ENCODE results near the gene COL4A2. TPM values are rescaled to one million over a fixed set of nuclear protein-coding genes. Genes with fewer than 3 reads are reported as not detected.

Gene COL4A2
- total and polyA plus RNA-seq, 4 donors: 130 to 334 (median 170) TPM

- 83% methylated on average over 1 of the region's 7 CpGs for WGBS (ENCODE audit: insufficient coverage)
- no peaks in the 10 kb centered on the region for H3K36me3 ChIP-seq (ENCODE audit: control insufficient read depth, insufficient read depth, low read length)
- no peaks in the 10 kb centered on the region for H3K9me3 ChIP-seq (ENCODE audit: control insufficient read depth, insufficient read depth, low read length)
- DNase-seq (ENCODE audit: low read depth in 4 of 6, low spot score in 6 of 6): no peak
- H3K27me3 ChIP-seq (ENCODE audit: control insufficient read depth, insufficient read depth, low read length): no peaks in the 10 kb centered on the region
- H3K4me1 ChIP-seq (ENCODE audit: control insufficient read depth, insufficient read depth, low read length): peaks cover 8% of the 10 kb centered on the region
- peak overlapping the region; percentile 1 for H3K27ac ChIP-seq (ENCODE audit: low read depth, low read length)
- H3K4me3 ChIP-seq (ENCODE audit: low read depth, low read length): no peak overlapping the region
These were observed 91.8 kb downstream of the COL4A2 start for GRCh38 chr13:110398564-110399507.

GRCh38 chr13:110399801-110400200, 92.7 kb downstream of the COL4A2 start:
- no CpG with 5 or more reads among the region's 2 CpGs for WGBS (ENCODE audit: insufficient coverage)
- Histone ChIP-seq H3K4me3 (ENCODE audit: low read depth, low read length) (no peak overlapping the region), H3K27ac (ENCODE audit: low read depth, low read length) (no peak overlapping the region), H3K9me3 (ENCODE audit: control insufficient read depth, insufficient read depth, low read length) (no peaks in the 10 kb centered on the region), H3K27me3 (ENCODE audit: control insufficient read depth, insufficient read depth, low read length) (no peaks in the 10 kb centered on the region), H3K4me1 (ENCODE audit: control insufficient read depth, insufficient read depth, low read length) (peaks cover 8% of the 10 kb centered on the region), H3K36me3 (ENCODE audit: control insufficient read depth, insufficient read depth, low read length) (no peaks in the 10 kb centered on the region)
- no peak for DNase-seq (ENCODE audit: low read depth in 4 of 6, low spot score in 6 of 6)

GRCh38 chr13:110400786-110401533, 93.9 kb downstream of the COL4A2 start:
- Histone ChIP-seq H3K27me3 (ENCODE audit: control insufficient read depth, insufficient read depth, low read length) (no peaks in the 10 kb centered on the region), H3K27ac (ENCODE audit: low read depth, low read length) (no peak overlapping the region), H3K4me3 (ENCODE audit: low read depth, low read length) (no peak overlapping the region), H3K36me3 (ENCODE audit: control insufficient read depth, insufficient read depth, low read length) (no peaks in the 10 kb centered on the region), H3K4me1 (ENCODE audit: control insufficient read depth, insufficient read depth, low read length) (peaks cover 8% of the 10 kb centered on the region), H3K9me3 (ENCODE audit: control insufficient read depth, insufficient read depth, low read length) (no peaks in the 10 kb centered on the region)
- WGBS (ENCODE audit: insufficient coverage): 80% methylated on average over 1 of the region's 3 CpGs
- no peak for DNase-seq (ENCODE audit: low read depth in 4 of 6, low spot score in 6 of 6)

GRCh38 chr13:110402299-110403069, 95.4 kb downstream of the COL4A2 start:
- no peak for DNase-seq (ENCODE audit: low read depth in 4 of 6, low spot score in 6 of 6)
- 97% methylated on average over 9 of the region's 9 CpGs for WGBS (ENCODE audit: insufficient coverage)
- Histone ChIP-seq H3K36me3 (ENCODE audit: control insufficient read depth, insufficient read depth, low read length) (no peaks in the 10 kb centered on the region), H3K4me1 (ENCODE audit: control insufficient read depth, insufficient read depth, low read length) (peaks cover 12% of the 10 kb centered on the region), H3K27ac (ENCODE audit: low read depth, low read length) (no peak overlapping the region), H3K4me3 (ENCODE audit: low read depth, low read length) (no peak overlapping the region), H3K9me3 (ENCODE audit: control insufficient read depth, insufficient read depth, low read length) (no peaks in the 10 kb centered on the region), H3K27me3 (ENCODE audit: control insufficient read depth, insufficient read depth, low read length) (no peaks in the 10 kb centered on the region)

- H3K9me3 ChIP-seq (ENCODE audit: control insufficient read depth, insufficient read depth, low read length): no peaks in the 10 kb centered on the region
- H3K36me3 ChIP-seq (ENCODE audit: control insufficient read depth, insufficient read depth, low read length): no peaks in the 10 kb centered on the region
- 100% methylated on average over 1 of the region's 1 CpG for WGBS (ENCODE audit: insufficient coverage)
- no peak for DNase-seq (ENCODE audit: low read depth in 4 of 6, low spot score in 6 of 6)
- no peak overlapping the region for H3K4me3 ChIP-seq (ENCODE audit: low read depth, low read length)
- H3K4me1 ChIP-seq (ENCODE audit: control insufficient read depth, insufficient read depth, low read length): peaks cover 12% of the 10 kb centered on the region
- H3K27ac ChIP-seq (ENCODE audit: low read depth, low read length): no peak overlapping the region
- H3K27me3 ChIP-seq (ENCODE audit: control insufficient read depth, insufficient read depth, low read length): no peaks in the 10 kb centered on the region
These were observed 96.2 kb downstream of the COL4A2 start for GRCh38 chr13:110403315-110403714.

- no peak for DNase-seq (ENCODE audit: low read depth in 4 of 6, low spot score in 6 of 6)
- H3K4me3 ChIP-seq (ENCODE audit: low read depth, low read length): no peak overlapping the region
- 83% methylated on average over 1 of the region's 2 CpGs for WGBS (ENCODE audit: insufficient coverage)
- H3K27me3 ChIP-seq (ENCODE audit: control insufficient read depth, insufficient read depth, low read length): no peaks in the 10 kb centered on the region
- no peaks in the 10 kb centered on the region for H3K9me3 ChIP-seq (ENCODE audit: control insufficient read depth, insufficient read depth, low read length)
- H3K27ac ChIP-seq (ENCODE audit: low read depth, low read length): no peak overlapping the region
- no peaks in the 10 kb centered on the region for H3K36me3 ChIP-seq (ENCODE audit: control insufficient read depth, insufficient read depth, low read length)
- peaks cover 10% of the 10 kb centered on the region for H3K4me1 ChIP-seq (ENCODE audit: control insufficient read depth, insufficient read depth, low read length)
These were observed 96.6 kb downstream of the COL4A2 start for GRCh38 chr13:110403721-110404120.

- H3K27me3 ChIP-seq (ENCODE audit: control insufficient read depth, insufficient read depth, low read length): no peaks in the 10 kb centered on the region
- peaks cover 10% of the 10 kb centered on the region for H3K4me1 ChIP-seq (ENCODE audit: control insufficient read depth, insufficient read depth, low read length)
- no peaks in the 10 kb centered on the region for H3K36me3 ChIP-seq (ENCODE audit: control insufficient read depth, insufficient read depth, low read length)
- no peak overlapping the region for H3K27ac ChIP-seq (ENCODE audit: low read depth, low read length)
- H3K9me3 ChIP-seq (ENCODE audit: control insufficient read depth, insufficient read depth, low read length): no peaks in the 10 kb centered on the region
- 96% methylated on average over 2 of the region's 4 CpGs for WGBS (ENCODE audit: insufficient coverage)
- no peak for DNase-seq (ENCODE audit: low read depth in 4 of 6, low spot score in 6 of 6)
- no peak overlapping the region for H3K4me3 ChIP-seq (ENCODE audit: low read depth, low read length)
These were observed 97.2 kb downstream of the COL4A2 start for GRCh38 chr13:110404321-110404720.

GRCh38 chr13:110405597-110406450, 98.7 kb downstream of the COL4A2 start:
- no peaks in the 10 kb centered on the region for H3K36me3 ChIP-seq (ENCODE audit: control insufficient read depth, insufficient read depth, low read length)
- no peaks in the 10 kb centered on the region for H3K27me3 ChIP-seq (ENCODE audit: control insufficient read depth, insufficient read depth, low read length)
- DNase-seq (ENCODE audit: low read depth in 4 of 6, low spot score in 6 of 6): no peak
- peaks cover 10% of the 10 kb centered on the region for H3K4me1 ChIP-seq (ENCODE audit: control insufficient read depth, insufficient read depth, low read length)
- H3K9me3 ChIP-seq (ENCODE audit: control insufficient read depth, insufficient read depth, low read length): no peaks in the 10 kb centered on the region
- 82% methylated on average over 8 of the region's 12 CpGs for WGBS (ENCODE audit: insufficient coverage)
- no peak overlapping the region for H3K4me3 ChIP-seq (ENCODE audit: low read depth, low read length)
- H3K27ac ChIP-seq (ENCODE audit: low read depth, low read length): no peak overlapping the region

- DNase-seq (ENCODE audit: low read depth in 4 of 6, low spot score in 6 of 6): no peak
- no peaks in the 10 kb centered on the region for H3K27me3 ChIP-seq (ENCODE audit: control insufficient read depth, insufficient read depth, low read length)
- 94% methylated on average over 13 of the region's 14 CpGs for WGBS (ENCODE audit: insufficient coverage)
- H3K4me1 ChIP-seq (ENCODE audit: control insufficient read depth, insufficient read depth, low read length): peaks cover 17% of the 10 kb centered on the region
- H3K27ac ChIP-seq (ENCODE audit: low read depth, low read length): no peak overlapping the region
- H3K36me3 ChIP-seq (ENCODE audit: control insufficient read depth, insufficient read depth, low read length): no peaks in the 10 kb centered on the region
- H3K9me3 ChIP-seq (ENCODE audit: control insufficient read depth, insufficient read depth, low read length): no peaks in the 10 kb centered on the region
- no peak overlapping the region for H3K4me3 ChIP-seq (ENCODE audit: low read depth, low read length)
These were observed 99.9 kb downstream of the COL4A2 start for GRCh38 chr13:110407021-110407420.

Measured in spinal cord (tissue), 10 donors.